ENCODE results near the gene MCM5.

DNA sequence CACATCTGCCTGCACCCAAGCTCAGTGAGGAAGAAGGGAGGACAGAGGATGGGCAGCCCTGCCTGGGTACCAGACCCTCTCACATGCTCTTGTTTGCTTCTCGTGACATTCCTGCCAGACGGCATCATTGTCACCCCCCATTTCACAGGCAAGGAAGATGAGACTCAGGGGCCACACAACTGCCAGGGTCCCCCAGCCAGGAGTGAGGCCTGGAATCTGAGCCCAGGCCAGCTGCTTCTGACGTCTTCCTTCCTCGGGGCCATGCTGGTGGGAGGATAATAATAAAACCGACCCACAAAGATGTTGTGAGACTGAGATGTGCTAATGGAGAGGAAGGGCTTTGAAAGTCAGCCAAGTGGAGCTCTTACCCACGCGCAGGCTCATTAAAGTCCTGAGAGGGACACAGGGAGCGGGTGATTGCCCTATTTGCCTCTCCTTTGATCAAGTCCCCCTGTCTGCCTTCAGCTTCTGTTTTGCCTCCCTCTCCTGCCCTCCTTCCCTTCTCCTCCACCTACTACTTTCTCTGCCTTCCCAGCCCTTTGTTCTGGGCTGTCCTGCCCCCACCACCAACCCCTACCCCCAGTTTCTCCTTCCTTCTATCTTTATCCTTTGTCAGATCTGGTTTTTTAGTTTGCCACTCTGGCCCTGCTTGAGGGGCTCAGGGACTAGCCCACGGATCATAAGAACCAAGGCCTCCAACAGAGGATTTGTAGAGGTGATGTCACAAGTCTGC, 62.7 kb downstream of the MCM5 start:
- TF ChIP-seq GATA3 (IDR thresholded peaks at IDR 0.05; ENCODE audit: low read depth, low read length) (no peak), GATA2 (IDR thresholded peaks at IDR 0.05; ENCODE audit: low read depth, low read length) (no peak)

Measured in SH-SY5Y (cell line).